ENCODE measurements around the gene TMEM184C. TPM values are rescaled to one million over a fixed set of nuclear protein-coding genes. Genes with fewer than 3 reads are reported as not detected.

TMEM184C gene
- polyA plus RNA-seq, 3 donors from 2014 or later, result 12.8 to 31.5 (median 21.6) TPM

Other genes starting within 250 kb of the TMEM184C start
- not detected for gene EDNRA, start 136.3 kb upstream of the TMEM184C start, polyA plus RNA-seq
- gene PRMT9, start 66.8 kb downstream of the TMEM184C start, polyA plus RNA-seq, result 1 to 10 TPM in 2 of 3 donors, under 1 TPM in 1; 0.41 to 4.4 (median 3.9) TPM
- gene ARHGAP10, start 114.7 kb downstream of the TMEM184C start, polyA plus RNA-seq, result 10 to 100 TPM in 1 of 3 donors, 1 to 10 TPM in 2; 5.3 to 13.2 (median 7.0) TPM

Data from immature natural killer cell (primary cell).